Suppressor macrophage treated with lipopolysaccharide for 1 hour (primary cell): ENCODE results near the gene AP2A1.

ENCODE experiments used
- DNase-seq, 3 donors: peaks; one replicate each; pipeline ENCODE4 v3.0.0-alpha.2; 2020 to 2022

Gene AP2A1

DNA sequence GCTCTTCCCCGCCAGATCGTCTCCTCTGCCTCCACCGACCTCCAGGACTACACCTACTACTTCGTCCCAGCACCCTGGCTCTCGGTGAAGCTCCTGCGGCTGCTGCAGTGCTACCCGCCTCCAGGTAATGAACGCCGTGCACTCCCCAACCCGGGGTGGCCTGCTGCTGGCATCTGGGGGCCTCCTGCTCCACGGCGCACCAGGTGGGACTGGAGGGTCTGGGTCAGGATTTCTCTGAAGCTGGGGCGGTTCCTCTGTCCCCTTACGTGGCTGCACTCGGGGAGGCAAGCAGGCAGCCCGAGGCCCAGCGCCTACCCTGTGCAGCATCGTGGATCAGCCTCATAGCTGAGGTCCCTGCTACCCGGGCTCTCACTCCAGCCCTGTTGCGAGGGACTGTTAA lies 28.8 kb downstream of the AP2A1 start:
- no peak for DNase-seq

DNA sequence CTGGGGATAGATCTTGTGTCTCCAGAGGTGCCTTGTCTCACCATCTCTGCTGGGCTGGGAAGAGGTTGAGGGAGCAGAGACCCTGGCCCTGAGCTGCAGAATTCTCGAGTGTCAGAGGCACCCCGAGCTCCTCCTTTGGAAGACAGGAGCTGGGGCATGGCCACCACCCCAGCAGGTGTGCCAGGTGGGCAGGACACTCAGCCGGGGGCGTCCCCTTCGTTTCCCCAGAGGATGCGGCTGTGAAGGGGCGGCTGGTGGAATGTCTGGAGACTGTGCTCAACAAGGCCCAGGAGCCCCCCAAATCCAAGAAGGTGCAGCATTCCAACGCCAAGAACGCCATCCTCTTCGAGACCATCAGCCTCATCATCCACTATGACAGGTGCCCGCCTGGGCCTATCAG lies 31.8 kb downstream of the AP2A1 start:
- no peak for DNase-seq

DNA sequence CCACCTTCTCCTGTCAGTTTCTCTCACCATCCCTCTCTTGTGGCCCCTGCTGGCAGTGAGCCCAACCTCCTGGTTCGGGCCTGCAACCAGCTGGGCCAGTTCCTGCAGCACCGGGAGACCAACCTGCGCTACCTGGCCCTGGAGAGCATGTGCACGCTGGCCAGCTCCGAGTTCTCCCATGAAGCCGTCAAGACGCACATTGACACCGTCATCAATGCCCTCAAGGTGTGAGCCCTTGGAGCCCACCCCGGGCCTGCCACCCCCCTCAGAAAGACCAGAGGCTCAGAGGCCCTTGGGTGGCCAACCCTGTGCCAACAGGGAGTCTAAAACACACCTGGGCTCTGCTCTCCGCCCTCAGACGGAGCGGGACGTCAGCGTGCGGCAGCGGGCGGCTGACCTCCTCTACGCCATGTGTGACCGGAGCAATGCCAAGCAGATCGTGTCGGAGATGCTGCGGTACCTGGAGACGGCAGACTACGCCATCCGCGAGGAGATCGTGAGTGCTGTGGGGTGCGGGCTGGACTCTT lies 32.5 kb downstream of the AP2A1 start:
- no peak for DNase-seq

DNA sequence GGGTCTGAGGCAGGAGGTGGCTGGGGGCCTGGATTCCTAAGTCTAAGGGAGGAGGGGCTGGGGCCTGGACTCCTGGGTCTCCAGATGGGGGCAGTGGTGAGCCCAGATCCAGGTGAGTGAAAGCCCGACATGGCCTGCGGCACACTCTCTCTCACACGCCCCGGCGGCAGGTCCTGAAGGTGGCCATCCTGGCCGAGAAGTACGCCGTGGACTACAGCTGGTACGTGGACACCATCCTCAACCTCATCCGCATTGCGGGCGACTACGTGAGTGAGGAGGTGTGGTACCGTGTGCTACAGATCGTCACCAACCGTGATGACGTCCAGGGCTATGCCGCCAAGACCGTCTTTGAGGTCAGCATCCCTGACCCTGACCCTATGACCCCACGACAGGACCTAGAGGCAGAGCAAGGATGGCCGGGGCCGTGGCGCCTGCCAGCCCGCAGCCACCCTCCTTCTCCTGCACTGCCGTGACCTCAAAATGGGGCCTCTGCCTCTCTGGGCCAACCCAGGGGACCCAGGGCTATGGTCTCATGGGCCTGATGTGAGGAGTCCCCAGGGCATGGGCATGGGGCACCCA lies 33.1 kb downstream of the AP2A1 start:
- DNase-seq: no peak

DNA sequence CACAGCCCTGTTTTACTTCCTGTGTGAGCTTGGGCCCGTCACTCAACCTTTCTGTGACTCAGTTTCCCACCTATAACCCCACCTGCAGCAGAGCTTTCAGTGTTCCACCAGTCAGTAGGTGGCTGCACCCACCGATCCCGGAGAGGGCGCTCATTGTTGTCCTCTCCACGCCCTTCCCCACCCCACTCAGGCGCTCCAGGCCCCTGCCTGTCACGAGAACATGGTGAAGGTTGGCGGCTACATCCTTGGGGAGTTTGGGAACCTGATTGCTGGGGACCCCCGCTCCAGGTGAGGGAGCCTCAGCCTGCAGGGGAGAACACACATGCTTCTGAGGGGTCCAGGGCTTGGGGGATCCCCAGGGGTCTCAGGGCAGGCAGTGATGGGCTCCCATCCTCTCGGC lies 34.0 kb downstream of the AP2A1 start:
- no peak for DNase-seq

DNA sequence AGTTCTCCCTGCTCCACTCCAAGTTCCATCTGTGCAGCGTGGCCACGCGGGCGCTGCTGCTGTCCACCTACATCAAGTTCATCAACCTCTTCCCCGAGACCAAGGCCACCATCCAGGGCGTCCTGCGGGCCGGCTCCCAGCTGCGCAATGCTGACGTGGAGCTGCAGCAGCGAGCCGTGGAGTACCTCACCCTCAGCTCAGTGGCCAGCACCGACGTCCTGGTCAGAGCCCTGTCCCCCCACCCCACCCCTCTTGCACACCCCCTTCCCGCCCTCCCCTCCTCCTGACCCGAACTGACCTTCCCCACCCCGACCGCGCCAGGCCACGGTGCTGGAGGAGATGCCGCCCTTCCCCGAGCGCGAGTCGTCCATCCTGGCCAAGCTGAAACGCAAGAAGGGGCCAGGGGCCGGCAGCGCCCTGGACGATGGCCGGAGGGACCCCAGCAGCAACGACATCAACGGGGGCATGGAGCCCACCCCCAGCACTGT lies 34.6 kb downstream of the AP2A1 start:
- no peak for DNase-seq

DNA sequence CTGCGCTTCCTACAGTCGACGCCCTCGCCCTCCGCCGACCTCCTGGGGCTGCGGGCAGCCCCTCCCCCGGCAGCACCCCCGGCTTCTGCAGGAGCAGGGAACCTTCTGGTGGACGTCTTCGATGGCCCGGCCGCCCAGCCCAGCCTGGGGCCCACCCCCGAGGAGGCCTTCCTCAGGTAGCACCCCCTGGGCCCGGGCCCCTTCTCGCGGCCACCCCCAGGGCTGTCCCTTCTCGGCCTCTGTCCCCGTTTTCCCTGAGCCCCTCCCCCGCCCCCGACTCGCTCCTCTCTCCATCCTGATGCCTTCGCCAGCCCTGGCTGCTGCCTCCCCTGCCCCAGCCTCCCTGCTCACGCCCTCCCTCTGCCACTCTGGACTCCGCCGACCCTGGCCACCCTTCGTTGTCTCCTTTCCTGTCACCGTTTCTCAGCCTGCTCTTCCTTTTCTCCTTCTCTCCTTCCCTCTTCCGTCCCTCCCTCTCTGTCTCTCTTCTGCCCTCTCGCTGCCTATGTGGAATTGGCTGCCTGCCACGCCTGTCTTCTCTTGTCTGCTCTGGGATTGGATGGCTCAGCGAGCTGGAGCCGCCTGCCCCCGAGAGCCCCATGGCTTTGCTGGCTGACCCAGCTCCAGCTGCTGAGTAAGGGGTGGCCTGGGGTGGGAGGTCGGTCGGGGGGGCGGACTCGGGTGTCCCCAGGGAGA lies 35.3 kb downstream of the AP2A1 start:
- DNase-seq: no peak

DNA sequence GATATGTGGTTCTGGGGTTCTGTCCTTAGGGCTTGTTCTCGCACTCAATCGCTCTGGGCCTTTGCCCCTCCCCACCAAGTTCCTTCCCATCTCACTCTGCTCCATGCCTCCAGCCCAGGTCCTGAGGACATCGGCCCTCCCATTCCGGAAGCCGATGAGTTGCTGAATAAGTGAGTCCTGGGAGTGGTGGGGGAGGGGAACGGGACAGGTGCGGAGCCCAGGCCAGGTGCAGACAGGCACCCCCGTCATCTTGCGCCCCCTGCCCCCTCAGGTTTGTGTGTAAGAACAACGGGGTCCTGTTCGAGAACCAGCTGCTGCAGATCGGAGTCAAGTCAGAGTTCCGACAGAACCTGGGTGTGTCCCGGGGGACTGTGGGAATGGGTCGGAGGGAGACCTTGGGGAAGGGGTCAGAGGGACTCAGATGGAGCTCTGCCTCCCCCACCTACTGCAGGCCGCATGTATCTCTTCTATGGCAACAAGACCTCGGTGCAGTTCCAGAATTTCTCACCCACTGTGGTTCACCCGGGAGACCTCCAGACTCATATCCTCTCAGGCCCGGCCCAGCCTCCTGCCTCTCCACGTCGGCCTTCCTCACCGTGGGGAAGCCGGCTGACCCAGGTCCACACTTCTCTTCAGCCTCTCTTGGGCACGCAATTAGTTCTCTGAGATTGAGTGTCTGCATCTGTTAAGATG lies 36.2 kb downstream of the AP2A1 start:
- no peak for DNase-seq

DNA sequence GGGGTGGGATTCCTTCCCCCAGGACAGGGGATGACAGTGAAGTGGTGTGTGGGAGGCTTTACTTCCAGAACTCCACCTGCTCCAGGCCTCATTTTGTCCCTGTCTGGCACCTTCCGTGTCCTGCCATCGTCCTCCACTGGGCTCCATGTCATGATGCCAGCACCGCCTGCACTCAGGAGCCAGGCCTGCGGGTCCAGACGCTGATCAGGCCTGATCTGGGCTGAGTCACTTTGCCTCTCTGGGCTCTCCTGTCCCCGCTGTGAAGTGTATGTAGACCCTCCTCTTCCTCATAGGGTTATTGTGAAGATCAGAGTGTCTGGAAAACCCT lies 36.7 kb downstream of the AP2A1 start:
- DNase-seq: no peak

DNA sequence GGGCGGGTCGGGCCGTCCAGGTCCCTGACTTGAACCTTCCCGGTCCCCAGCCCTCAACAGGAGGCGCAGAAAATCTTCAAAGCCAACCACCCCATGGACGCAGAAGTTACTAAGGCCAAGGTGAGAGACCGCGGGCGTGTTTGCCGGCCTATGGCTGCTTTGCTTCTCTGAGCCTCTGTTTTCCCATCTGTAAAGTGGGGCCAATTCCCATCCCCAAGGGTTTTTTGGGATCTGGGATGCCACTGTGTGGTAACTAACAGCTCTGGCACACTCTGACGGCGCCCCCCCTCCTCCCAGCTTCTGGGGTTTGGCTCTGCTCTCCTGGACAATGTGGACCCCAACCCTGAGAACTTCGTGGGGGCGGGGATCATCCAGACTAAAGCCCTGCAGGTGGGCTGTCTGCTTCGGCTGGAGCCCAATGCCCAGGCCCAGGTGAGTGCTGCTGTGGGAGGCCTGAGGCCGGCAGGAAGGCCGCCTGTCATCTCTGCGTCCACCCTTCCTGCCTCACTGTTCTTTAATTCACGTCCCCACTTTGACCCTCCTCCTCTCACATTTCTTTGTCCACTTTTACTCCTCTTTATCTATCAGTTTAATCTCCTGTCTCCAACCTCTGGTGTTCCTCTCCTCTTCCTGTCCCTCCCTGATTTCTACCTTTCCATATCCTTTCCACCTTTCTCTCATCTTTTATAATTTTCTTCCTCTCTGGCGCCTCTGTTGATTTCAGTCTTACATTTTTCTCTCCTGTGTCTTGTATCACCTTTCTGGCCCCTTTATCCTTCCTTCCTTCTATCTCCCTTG lies 39.2 kb downstream of the AP2A1 start:
- no peak for DNase-seq

DNA sequence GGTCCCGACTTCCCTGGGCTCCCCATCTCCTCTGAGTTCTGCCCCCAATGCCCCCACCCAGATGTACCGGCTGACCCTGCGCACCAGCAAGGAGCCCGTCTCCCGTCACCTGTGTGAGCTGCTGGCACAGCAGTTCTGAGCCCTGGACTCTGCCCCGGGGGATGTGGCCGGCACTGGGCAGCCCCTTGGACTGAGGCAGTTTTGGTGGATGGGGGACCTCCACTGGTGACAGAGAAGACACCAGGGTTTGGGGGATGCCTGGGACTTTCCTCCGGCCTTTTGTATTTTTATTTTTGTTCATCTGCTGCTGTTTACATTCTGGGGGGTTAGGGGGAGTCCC lies 39.8 kb downstream of the AP2A1 start:
- DNase-seq: no peak

DNA sequence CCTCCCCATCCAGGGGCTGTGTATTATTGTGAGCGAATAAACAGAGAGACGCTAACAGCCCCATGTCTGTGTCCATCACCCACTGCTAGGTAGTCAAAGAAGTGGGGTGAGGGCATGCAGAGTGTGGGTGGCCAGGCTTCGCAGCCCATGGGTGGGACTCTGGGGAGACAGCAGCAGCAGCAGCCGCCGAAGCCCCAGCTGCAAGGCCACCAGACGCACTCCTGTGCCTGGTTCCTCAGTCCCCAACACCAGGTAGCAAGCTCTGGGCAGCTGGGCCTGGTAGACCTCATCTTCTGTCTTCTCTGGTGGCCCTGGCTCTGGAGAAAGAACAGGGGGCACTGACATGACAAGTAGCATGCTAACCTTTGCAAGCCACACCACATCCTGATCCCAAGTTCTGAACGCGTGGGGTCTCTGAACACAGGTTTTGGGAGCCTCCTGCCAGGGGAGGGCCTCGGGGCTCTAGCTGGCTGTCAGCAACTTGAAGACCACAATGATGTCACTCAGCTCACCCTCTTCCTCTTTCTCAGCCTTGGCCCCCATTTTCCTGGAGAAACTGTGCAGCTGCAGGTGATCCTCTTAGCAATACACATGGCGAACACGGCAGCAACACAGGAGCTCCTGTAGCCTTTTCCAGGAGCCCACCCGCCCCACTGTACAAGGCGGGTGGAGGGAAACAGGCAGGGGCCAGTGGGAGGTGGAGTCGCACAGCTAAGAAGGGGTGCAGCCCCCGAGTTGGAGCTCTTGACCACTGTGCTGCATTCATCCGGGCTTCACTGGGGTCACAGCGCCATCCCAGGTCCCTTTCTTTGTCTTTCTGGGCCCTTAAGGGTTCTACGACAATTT lies 40.5 kb downstream of the AP2A1 start:
- peak; percentile 54 to 59 (median 55) for DNase-seq

DNA sequence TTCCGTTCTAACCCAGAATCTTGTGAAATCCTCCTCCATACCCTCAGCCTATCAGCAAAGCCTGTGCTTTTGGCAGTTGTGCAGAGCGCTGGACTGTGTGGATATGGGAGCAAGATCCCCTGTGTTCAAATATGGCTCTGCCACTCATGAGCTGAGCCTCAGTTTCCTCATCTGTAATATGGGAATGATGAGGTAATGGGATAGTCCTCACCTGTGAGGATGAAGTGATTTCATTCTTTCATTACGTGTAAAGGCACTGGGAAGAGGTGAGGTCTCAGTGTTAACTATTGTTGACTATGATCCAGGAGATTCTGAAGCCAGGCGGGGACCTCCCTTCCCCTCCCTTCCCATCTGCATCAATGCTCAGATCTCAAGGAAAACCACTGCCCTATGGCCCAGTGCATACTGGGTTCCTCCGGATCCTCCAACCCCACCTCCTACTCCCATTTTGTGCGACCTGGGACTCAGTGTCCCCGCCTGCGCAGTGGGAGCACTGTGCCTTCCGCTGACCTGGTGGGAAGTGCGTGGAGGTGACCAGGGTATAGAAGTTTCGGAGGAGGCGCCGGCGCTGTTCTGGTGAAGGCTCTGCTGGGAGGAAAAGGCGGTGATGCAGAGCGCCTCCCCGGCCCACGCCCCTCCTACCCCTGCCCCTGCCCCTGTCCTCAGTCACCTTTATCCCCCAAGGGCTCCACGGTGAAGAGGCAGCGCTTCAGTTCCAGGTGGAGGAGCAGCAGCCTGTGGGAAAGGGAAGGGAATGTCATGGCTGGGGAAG lies 41.3 kb downstream of the AP2A1 start:
- DNase-seq: no peak

DNA sequence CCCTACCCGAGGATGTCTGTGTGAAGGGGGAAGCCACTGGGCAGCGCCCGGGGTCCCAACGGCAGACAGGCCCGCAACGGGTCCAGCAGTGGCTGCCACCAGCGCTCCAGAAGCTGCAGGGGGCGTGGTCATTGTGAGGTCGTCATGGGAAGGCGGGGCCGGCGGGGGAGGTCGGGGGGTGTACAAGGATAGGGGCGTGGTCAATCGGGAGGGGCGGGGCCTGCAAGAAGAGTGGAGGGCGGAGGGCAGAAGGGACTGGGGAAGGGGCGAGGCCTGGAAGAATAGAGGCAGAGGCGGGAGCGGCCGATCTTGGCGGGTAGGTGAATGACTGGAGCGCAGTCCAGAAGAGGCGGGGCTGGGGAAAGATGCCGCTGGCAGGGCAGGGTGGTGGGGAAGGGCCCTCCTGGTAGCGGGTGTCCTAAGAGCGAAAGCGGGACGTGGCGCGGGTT lies 41.9 kb downstream of the AP2A1 start:
- peak; percentile 84 to 94 (median 88) for DNase-seq

DNA sequence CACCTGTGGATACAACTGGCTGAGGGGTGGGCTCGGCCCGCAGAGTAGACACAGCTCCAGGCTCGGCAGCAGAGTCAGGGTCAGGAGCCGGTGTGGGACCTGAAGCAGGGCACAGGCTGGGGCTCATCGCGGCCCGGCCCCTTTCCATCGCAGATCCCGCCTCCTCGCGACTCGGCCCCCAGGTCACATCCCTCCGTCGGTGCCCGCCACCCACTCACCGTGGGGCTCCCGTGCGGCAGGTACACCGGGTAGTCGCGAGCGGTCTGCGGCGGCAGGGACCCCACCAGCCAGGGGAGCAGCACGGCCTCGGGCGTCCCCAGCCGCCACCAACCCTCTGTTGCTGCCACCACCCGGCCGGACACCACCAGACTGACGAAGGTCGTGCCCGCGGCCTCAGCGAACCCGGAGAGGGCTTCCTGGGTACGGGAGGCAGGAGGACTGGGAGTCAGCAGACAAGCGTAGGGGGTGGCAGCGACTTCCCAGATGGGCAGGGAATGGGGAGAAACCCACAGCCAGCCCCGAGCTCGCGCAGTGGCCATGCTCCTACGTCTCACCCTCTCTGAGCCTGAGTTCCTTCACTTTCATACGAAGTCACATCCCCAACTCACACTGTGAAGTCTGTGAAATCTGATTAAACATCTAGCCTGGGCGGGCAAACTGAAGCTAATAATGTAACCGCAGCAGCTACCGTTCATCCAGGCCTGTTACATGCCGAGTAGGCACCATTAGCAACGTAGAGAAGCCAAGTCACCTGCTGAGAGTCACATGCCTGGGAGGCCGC lies 42.5 kb downstream of the AP2A1 start:
- peak; percentile 56 to 85 (median 77) for DNase-seq

DNA sequence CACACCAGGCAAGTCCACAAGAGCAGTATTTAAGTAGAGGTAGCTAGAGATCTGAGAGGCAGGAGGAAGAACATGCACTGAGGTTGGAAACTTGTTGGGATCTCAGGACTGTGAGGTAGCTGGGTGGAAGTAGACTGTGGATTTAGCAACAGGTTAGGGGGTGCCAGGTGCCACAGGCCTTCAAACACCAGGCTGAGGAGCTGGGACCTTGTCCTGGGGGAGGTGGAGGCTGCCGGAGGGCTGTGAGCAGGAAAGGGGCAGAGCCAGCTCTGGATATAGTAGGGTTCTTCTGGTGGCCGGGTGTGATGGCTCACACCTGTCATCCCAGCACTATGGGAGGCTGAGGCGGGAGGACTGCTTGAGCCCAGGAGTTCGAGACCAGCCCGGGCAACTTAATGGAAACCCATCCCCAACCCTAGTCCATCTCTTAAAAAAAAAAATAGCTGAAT lies 43.2 kb downstream of the AP2A1 start:
- no peak for DNase-seq

DNA sequence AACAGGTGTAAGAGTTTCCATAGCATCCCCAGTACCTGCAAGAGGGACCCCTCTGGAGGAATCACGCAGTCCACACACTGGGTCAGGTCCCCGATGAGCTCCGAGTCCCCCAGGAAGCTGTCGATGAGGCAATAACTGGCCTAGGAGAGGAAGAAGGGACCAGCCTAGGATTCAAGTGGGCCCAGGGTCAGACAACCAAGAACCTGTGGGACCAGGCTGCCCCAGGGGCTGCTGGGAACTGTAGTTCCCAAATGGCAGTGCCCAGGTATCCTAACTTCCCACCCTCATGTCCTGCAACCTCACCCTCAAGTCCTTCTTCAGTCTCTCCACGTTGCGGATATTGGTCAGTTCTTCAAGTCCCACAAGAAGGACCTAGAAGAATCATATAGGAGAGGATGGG lies 44.5 kb downstream of the AP2A1 start:
- DNase-seq: no peak

DNA sequence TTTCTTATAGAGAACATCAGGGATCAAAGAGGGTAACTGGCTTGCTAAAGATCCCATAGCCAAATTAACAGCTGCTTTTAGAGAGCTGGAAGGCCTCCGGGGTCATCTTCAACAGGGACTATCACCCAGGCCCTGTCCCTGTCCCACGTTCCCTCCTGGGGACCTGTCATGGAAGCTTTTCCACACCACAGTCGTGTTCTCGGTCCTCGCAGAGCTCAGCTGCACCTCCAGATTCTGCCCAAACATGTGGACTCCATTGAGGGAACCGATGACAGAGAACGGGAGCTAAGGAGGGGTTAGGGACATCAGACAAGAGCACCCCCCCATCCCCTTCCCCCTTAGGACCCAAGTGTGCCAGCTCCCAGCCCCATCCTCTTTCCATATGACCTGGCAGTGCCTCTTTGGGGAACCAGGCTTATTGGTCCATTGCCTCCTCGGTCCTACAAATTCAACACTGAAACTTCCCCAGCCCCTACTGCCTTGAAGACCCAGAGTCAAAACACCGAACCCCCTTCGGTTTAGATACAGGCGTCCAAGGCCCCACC lies 45.7 kb downstream of the AP2A1 start:
- no peak for DNase-seq

DNA sequence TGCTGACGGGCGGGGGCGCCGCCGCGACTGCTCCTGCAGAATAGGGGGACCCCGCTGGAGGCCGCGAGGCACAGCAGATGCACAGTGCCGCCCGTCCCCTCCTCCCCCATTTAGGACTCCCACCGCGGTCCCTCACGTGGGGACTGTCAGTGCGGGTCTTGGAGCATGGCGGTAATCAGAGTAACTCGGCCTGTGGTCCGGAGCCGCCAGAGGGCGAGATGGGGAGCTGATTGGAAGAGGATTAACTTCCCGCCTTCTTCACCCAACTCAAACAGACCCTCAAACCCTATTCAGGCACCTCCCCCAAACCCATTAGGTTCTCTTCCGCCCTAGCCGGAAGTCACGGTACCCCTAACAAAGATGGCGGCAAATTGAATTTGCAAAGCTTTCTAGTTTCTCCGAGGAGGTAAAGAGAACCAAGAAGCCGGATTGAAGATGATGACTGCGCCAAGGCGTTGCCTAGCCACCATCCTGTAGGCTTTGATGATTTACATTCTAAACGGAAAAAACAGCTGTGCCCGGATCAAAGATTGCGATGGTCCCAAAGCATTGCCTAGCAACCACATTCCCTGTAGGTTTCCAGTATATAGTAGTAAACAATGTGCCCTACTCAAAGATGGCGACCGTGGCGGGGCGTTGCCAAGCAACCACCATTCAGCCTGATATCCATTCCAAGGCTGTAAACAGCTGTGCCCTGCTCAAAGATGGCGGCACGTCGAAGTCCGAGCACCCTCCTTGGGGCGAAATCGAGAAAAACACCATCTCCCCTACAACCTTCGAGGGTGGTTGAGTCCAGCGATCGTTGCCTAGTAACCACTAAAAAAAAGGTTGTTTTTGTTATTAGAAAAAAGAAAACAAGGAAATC lies 46.4 kb downstream of the AP2A1 start, which contains the start of gene FUZ:
Gene FUZ, minus strand, starts transcription at position 296 of the 865 bp plus-strand sequence. Its CDS starts 186 bp downstream, at position 110.
- peak; percentile 97 to 98 (median 98) for DNase-seq
